Measurements from ENCODE around the gene DNAH1. TPM values are rescaled to one million over a fixed set of nuclear protein-coding genes. Genes with fewer than 3 reads are reported as not detected.

The DNAH1 gene
- total RNA-seq, 1 experiment from 2014 or later: 0.48 TPM

DNA sequence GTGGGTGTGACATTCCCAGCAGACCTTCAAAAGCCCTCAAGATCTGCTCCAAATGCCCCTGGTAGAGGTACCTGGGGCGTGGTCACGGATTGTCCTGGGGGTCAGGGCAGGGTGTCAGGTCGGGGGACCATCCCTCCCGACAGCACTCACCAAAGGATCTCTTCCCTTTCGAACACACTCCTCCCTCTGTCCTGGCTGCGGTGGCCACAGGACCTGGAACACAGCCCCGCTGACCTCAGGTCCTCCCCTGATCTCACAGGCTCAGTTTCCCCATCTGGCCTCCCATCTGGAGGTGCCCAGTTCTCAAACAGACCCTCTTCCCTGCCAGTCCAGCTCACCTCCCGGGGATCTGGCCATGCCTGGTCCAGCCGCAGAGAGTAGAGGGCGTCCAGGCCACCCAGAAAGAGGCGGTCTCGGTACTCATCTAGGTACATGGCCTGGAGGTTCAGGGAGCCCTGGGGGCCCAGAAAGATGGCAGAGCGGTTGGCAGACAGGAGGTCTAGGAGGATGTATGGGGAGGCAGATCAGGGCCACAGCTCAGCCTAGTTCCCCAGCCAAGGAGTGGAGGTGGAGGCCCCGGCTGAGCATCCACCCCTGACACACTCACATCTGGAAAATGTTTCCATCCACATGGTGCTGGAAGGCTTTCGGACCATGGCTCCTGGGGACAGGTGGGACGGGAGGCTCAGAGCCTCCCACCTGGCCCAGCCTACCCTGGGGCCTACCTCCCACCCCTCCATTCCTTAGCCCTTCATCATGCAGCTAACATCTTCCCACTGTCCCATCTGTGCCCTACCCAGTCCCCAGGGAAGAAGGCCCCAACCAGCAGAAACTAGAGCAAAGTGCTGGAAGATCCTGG, 126.5 kb downstream of the DNAH1 start:
- Histone ChIP-seq H3K36me3 (replicated peaks; ENCODE audit: control insufficient read depth, insufficient read depth, low read length) (no peaks in the 10 kb centered on the region), H3K27me3 (ENCODE audit: control insufficient read depth, insufficient read depth, low read length) (0 out of 2 replicates have a peak, but pooled peaks cover 3% of the 10 kb centered on the region), H3K4me3 (ENCODE audit: insufficient read depth, low read depth, low read length) (no peak overlapping the region)
- no peak for DNase-seq

DNA sequence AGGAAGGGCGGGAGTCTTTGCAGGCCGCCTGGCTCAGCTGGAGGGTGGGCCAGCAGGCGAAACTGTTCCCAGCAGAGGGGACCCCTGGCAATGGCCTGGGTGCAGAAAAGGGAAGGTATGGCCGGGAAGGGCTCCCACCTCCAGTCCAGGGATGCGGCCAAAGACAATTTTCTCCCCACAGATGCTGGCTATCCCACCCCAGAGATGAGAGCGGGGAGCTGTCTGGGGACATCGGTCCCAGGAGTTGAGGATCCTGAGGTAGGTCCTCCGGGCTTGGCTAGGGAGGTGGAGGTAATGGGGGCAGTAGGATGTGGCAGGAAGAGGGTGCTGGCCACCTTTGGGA, 127.1 kb downstream of the DNAH1 start:
- no peak overlapping the region for H3K4me3 ChIP-seq (ENCODE audit: insufficient read depth, low read depth, low read length)
- H3K27me3 ChIP-seq (ENCODE audit: control insufficient read depth, insufficient read depth, low read length): 0 out of 2 replicates have a peak, but pooled peaks cover 3% of the 10 kb centered on the region
- H3K36me3 ChIP-seq (replicated peaks; ENCODE audit: control insufficient read depth, insufficient read depth, low read length): no peaks in the 10 kb centered on the region
- no peak for DNase-seq

DNA sequence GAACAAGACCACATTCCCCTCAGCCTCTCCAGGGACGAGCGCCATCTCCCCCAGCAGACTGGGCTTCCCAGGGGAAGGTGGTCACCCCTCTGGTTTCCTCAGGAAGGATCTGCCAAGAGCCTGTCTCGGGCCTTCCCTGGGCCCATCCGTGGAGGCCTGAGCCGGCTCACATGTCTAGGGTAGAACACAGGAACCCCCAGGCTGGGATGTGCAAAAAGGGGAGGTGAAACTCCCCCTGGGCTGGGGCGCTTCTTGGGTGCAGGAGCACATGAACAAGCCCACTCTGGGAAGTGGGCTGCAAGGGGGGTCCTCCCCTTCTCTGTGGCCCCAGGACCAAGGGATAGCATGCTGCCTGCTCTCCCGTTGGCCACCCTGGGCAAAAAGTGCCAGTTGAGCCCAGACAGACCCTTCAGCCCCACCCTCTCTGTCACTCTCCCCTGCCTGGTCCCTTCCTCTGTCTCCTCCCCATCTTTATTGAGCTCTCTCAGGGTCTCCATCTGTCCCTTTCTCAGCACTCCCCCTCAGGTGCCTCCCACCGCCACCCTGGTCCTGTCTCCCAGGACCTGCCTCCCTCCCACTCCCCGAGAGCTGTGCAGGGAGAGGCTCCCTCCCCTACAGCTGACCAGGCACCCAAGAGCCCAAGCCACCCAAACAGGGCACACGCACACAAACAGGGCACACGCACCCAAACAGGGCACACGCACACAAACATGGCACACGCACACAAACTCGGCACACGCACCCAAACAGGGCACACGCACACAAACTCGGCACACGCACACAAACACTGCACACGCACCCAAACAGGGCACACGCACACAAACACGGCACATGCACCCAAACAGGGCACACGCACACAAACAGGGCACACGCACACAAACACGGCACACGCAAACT, 127.9 kb downstream of the DNAH1 start:
- H3K27me3 ChIP-seq (ENCODE audit: control insufficient read depth, insufficient read depth, low read length): 0 out of 2 replicates have a peak, but pooled peaks cover 3% of the 10 kb centered on the region
- no peaks in the 10 kb centered on the region for H3K36me3 ChIP-seq (replicated peaks; ENCODE audit: control insufficient read depth, insufficient read depth, low read length)
- DNase-seq: peak; percentile 55
- no peak overlapping the region for H3K4me3 ChIP-seq (ENCODE audit: insufficient read depth, low read depth, low read length)

DNA sequence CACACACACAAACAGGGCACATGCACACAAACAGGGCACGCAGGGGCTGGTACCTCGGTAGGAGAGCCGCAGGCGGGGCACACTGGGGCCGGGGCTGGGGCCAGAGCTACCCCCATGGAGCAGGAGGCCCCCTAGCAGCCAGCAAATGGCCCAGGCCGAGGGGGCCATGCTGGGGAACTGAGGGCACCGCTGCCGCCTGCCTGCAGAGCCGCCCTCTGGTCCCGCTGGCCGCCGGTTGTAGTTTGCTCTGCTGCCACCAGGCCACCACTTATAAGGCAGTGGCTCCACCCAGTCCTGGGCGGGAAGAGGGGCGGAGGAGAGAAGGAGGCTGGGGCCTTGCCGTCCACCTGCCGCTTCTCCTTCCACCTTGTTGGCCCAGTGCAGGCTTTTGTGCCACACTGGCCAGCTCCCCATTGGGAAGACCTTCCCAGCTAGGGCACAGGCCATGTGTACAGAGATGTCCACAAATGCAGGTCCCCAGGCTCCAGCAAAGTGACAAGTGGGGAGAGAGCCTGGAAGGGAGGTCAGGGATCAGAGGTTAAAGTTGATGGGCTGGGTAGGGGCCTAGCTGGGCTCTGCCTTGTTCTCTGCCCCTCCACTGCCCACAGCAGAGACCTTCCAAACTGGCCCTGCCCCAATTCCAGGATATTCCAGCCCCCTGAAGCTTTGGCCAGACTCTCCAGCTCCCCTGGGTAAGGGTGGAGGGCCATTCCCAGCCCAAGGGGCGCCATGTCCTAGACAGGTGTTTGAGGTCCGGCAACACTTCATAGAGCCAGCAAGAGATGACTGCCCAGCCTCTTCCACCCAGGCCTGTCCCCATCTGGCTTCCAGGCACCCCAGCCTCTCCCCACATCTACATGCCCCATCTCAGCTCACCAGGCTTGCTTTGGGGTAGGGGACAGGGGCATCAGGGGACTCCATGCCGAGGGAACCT, 129.0 kb downstream of the DNAH1 start, which contains the start of gene SEMA3G:
Gene SEMA3G, minus strand, starts transcription at position 244 of the 934 bp plus-strand sequence. Its CDS starts 76 bp downstream, at position 168.
- H3K4me3 ChIP-seq (ENCODE audit: insufficient read depth, low read depth, low read length): no peak within 1 kb of the TSS
- peak; percentile 95 for DNase-seq
- H3K27me3 ChIP-seq (ENCODE audit: control insufficient read depth, insufficient read depth, low read length): 0 out of 2 replicates have a peak, but pooled peaks cover 3% of the 10 kb centered on the region
- H3K36me3 ChIP-seq (replicated peaks; ENCODE audit: control insufficient read depth, insufficient read depth, low read length): no peaks in the 10 kb centered on the region

DNA sequence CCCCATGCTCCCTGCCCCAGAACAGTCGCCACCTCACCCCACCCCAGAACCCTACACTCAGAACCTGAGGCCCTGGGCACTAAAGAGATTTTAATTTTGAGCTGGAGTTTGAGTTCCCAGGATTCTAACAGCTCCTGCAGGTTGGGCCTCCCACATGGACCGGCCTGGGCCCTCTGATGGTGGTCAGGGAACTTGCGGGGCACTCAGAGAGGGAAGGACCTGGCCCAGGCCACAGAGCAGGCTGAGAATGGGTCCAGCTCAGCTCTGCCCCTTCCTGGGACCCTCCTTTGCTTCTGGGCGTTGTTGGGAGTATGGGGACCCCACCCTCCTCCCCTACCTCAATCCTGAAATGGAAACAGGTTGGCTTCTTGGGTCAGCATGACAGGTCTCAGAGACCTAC, 129.9 kb downstream of the DNAH1 start:
- 0 out of 2 replicates have a peak, but pooled peaks cover 3% of the 10 kb centered on the region for H3K27me3 ChIP-seq (ENCODE audit: control insufficient read depth, insufficient read depth, low read length)
- DNase-seq: no peak
- no peak overlapping the region for H3K4me3 ChIP-seq (ENCODE audit: insufficient read depth, low read depth, low read length)
- H3K36me3 ChIP-seq (replicated peaks; ENCODE audit: control insufficient read depth, insufficient read depth, low read length): no peaks in the 10 kb centered on the region

DNA sequence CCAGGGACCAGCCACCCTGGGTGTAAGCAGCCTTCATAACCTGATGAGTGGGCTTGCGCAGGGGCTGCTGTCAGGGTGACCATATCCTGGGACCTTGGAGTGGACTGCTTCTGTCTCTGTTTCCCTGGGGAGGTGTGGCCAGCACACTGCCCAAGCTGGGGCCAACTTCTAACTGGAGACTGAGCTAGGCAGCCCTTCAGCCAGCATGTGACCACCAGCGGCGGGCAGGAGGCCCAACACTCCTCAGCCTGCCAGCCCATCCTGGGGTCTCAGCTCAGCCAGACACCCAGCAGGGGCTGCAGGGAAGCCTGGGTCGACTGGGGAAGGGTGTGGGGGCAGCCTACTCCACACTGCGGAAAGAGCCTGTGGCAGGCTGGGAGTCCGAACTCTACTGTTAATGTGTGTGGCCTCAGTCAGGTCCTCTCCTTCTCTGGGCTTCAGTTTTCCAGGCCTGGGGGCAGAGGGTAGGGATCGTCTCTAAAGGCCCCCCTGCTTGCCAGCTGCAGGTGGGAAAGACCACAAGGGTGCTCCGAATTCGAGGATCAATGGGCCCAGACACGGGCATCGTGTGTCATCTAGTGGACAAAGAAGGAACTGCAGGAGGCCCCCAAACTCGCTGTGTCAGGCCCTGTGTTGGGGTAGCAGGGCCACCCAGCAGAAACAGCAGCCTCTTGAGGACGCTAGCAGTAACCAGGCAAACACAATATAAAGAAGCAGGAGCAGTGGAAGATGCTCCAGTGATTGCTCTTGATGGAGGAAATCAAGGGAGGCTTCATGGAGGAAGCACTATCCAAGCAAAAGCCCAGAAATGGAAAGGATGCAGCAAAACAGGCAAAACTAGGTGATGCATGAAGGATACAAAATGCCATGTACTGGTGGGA, 130.8 kb downstream of the DNAH1 start:
- Histone ChIP-seq H3K27me3 (ENCODE audit: control insufficient read depth, insufficient read depth, low read length) (0 out of 2 replicates have a peak, but pooled peaks cover 3% of the 10 kb centered on the region), H3K36me3 (replicated peaks; ENCODE audit: control insufficient read depth, insufficient read depth, low read length) (no peaks in the 10 kb centered on the region), H3K4me3 (ENCODE audit: insufficient read depth, low read depth, low read length) (no peak overlapping the region)
- DNase-seq: peak; percentile 93

DNA sequence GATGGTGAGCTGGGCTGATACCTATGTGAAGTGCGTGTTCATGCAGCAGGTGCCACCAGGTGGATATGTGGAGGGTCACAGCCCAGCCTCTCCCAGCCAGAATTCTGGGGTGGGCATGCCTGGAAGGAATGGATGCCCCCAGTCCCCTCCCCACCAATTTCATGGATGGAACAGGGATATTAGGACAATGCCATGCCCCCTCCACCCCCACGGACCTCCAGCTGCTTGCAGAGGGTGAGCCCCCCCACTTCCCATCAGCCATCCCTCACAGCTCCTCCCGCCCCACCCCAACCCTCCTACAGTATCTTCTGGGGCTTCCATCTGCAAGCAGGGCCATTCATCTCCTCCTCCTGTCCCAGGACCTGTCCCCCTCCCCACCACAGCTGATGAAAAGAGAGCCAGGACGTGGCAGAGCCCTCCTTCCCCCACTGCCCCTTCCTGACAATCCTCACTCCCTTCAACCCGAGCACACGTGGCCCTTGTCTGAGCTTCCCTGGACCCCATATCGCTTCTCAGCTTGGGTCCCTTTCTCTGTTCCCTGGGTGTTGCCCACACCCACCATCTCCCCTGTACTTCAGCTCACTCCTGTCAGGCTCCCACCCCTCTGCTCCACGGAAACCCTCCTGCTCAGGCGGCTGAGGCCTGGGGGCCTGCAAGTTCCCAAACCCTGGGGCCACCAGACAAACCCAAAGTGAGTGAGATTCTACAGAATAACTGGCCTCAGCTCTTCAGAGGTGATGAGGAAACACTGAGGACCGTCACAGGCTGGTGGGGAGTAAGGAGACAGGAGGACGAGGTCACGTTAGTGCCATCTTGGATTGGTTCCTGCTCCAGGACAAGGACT, 131.6 kb downstream of the DNAH1 start:
- no peaks in the 10 kb centered on the region for H3K36me3 ChIP-seq (replicated peaks; ENCODE audit: control insufficient read depth, insufficient read depth, low read length)
- H3K27me3 ChIP-seq (ENCODE audit: control insufficient read depth, insufficient read depth, low read length): 0 out of 2 replicates have a peak, but pooled peaks cover 3% of the 10 kb centered on the region
- DNase-seq: no peak
- H3K4me3 ChIP-seq (ENCODE audit: insufficient read depth, low read depth, low read length): no peak overlapping the region

Other genes starting within 250 kb of the DNAH1 start
- gene POC1A, start 161.9 kb upstream of the DNAH1 start, total RNA-seq (2014; rRNA removed; shearing (Covaris generic)): 25.1 and 26.4 TPM in 2 replicates
- gene ALAS1, start 118.2 kb upstream of the DNAH1 start, total RNA-seq (2014; rRNA removed; shearing (Covaris generic)): 63.8 and 86.9 TPM in 2 replicates
- not detected in 2 replicates for gene TLR9, start 90.7 kb upstream of the DNAH1 start, total RNA-seq (2014; rRNA removed; shearing (Covaris generic))
- gene TWF2, start 77.2 kb upstream of the DNAH1 start, total RNA-seq (2014; rRNA removed; shearing (Covaris generic)): 85.8 and 99.0 TPM in 2 replicates
- gene PPM1M, start 70.6 kb upstream of the DNAH1 start, total RNA-seq (2014; rRNA removed; shearing (Covaris generic)): 2.9 and 4.5 TPM in 2 replicates
- gene WDR82, start 37.7 kb upstream of the DNAH1 start, total RNA-seq (2014; rRNA removed; shearing (Covaris generic)): 60.3 and 63.8 TPM in 2 replicates
- 6.1 and 8.5 TPM in 2 replicates for gene GLYCTK, start 28.5 kb upstream of the DNAH1 start, total RNA-seq (2014; rRNA removed; shearing (Covaris generic))
- gene BAP1, start 93.7 kb downstream of the DNAH1 start, total RNA-seq (2014; rRNA removed; shearing (Covaris generic)): 128 and 145 TPM in 2 replicates
- 16.5 and 25.2 TPM in 2 replicates for gene PHF7, start 94.3 kb downstream of the DNAH1 start, total RNA-seq (2014; rRNA removed; shearing (Covaris generic))
- 1.1 and 2.2 TPM in 2 replicates for gene SEMA3G, start 128.8 kb downstream of the DNAH1 start, total RNA-seq (2014; rRNA removed; shearing (Covaris generic))
- gene TNNC1, start 137.7 kb downstream of the DNAH1 start, total RNA-seq (2014; rRNA removed; shearing (Covaris generic)): 4.2 and 7.2 TPM in 2 replicates
- 51.1 and 70.7 TPM in 2 replicates for gene NISCH, start 139.3 kb downstream of the DNAH1 start, total RNA-seq (2014; rRNA removed; shearing (Covaris generic))
- gene STAB1, start 179.0 kb downstream of the DNAH1 start, total RNA-seq (2014; rRNA removed; shearing (Covaris generic)): 0.52 and 1.3 TPM in 2 replicates
- gene NT5DC2, start 217.5 kb downstream of the DNAH1 start, total RNA-seq (2014; rRNA removed; shearing (Covaris generic)): 302 and 311 TPM in 2 replicates
- gene UQCC5, start 220.3 kb downstream of the DNAH1 start, total RNA-seq (2014; rRNA removed; shearing (Covaris generic)): 17.0 and 21.5 TPM in 2 replicates